Stimulated activated CD8-positive, alpha-beta memory T cell treated with anti-CD3 and anti-CD28 coated beads, Interleukin-7, amount 100 ng/mL, for 1 hour (primary cell): ENCODE measurements around the gene SHROOM3.

Experiments
- DNase-seq, 2 donors: peaks; one replicate each; pipeline ENCODE4 v3.0.0-alpha.2; 2020; ENCODE audit warnings: low read depth in 2 of 2

Gene SHROOM3

DNA sequence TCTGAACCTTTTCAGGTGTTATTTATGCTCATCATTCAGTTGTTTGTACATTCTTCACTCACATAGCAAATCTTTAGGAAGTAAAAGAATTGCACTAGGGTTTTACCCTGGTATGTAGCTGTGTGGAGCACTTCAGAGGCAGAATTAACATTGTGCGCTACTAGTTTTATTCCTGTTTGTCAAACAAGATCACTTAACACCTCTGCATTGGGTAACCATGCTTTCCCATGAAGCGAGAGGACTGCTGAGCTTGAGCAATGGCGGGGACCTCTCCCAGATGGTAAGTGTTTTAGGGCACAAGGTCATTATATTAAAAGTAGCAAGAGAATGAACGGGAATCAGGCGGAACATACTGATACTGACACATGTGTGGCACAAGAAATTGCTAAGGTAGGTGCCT, 59.2 kb downstream of the SHROOM3 start:
- DNase-seq: no peak

DNA sequence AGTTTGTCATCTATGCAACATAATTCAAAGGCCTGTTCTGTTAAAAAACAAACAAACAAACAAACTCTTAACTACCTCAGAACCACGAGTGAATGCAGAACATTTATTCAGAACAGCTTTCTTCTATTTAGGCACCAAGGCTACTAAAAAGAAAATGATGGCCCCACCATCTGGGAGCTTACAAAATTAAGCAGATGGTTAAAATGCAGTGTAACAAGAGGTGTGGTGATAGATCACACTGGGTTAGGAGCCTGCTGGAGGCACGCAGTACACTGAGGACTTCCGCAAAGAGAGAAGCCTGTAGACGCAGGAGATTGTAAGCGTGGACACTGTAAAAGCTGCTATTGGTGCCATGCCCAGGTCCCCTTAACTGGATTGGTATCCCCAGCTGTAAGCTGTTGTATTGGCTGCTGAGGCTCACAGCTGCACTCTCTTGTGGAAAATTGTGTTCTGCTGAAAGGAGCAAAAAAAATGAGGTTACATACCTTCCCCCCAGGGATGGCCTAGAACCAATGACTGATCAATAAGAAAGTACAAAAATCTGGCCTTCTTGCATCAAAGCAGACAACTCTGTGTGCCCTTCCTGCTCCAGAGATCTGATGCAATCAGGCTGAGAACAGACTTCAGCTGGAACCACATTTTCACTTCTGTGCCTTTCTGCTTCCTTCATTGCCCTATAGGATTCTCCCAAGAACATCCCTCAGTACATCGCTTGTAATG, 60.0 kb downstream of the SHROOM3 start:
- DNase-seq: no peak

DNA sequence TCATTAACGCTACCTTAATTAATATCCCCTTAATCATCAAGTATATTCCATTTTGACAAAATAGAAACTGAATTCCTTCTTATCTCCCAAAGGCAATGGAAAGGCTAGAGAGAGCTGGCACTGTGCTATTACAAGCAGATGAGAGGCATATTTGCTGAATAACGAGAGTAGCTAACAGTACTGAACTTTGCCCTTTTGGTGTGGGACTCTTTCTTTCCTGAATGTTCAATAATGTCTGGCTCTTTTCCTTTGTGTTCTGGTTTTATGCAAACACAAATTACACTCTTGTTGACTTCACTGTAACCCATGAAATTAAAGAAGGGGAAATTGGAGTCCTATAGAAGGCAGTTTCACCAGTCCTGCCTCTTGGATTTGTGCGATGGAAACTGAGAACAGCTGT, 63.5 kb downstream of the SHROOM3 start:
- DNase-seq: no peak

DNA sequence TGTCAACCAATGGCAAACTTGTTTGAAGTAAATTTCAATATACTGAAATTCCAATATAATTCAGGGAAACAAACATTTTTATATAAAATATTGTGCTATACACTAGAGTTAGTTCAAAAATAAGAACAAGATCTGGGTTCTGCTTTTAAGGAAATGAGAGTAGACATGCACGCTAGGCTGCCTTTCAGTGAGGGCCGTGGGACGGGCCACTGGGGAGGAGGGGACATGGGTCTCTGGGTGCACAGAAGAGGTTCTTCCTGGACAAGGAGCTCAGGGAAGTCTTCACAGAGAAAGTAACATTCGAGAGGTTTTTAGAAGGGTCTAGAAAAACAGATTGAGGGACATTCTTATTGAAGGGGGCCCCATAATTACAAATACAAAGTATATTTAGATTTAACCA, 64.4 kb downstream of the SHROOM3 start:
- no peak for DNase-seq

DNA sequence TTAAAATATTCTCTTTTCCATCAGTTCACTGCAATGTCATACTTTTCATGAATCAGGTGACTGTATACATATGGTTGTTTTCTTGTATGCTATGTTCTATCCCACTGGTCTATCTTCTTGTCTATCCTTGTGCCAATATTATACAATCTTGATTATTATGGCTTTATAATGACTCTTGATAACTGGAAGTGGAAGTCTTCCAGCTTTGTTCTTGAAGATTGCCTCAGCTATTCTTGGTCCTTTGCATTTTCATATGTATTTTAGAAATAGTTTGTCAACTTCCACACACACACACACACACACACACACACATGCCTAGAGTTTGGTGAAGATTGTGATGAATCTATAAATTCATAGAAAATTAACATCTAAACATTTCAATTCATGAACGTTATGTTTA, 67.9 kb downstream of the SHROOM3 start:
- no peak for DNase-seq

DNA sequence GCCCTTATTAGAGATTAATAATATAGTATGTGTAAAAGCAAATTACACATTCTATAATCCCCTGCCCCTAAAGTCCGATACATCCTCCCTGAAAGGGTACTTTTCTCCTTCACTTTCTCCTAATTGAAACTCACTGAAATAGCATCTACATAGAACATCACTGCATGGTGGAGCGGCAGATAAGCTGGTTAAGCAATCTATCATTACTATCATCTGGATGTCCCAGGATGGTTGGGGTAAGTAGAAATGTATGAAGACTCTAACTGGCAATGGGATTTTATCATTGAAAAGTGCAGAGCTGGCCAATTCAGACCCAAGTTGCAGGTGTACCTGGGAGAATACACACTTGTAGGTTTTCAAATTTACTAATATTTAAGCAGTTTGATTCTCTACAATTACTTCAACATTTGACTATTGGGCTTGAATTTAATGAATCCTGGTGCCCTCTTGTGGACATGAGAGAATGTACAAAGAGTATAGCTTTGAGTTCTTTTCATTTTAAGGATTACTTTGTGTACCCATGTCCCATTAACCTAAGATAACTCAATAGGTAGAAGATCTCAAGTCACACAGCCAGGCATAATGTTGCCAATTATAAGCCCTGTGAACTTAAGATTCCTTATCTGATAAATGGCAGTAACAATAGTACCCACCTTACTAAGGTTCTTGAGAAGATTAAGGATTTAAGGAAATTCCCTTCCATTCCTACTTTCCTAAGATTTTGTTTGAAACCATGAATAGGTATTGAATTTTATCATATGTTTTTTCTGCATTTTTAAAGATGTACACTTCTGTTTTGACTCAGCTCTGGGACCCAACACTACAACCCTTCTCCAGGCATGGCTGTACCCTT, 69.8 kb downstream of the SHROOM3 start:
- no peak for DNase-seq

DNA sequence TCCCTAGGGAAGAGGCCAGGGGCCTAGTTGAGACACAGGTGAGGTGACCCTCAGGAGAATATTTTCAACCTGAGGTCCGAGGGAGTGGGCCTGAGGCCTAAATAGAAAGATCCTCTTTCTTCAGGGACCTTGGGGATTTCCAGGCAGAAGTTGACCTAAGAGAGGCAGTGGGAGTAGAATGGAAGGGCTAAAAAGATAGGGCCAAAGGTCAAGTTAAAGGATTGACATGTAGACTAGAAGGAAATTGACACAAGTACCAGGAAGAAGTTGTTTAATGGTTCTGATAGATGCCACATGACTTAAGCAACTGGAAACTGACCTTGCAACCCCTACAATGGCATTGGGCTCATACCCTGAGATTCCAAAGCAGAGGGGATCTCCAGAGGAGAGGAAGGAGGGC, 76.9 kb downstream of the SHROOM3 start:
- no peak for DNase-seq

DNA sequence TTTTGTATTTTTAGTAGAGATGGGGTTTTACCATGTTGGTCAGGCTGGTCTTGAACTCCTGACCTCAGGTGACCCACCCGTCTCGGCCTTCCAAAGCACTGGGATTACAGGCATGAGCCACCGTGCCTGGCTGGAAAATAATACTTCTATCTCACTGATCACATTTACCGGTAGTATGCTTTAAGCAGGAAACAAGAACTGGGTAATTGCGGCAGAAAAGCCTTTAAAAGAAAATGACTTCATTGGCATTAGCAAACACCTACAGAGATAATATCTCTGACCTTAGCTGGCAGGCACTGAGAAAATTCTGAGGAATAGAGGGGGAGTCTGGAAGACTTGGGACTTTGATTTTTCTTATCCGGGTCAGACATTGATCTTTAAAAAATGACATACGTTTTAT, 78.5 kb downstream of the SHROOM3 start:
- no peak for DNase-seq

DNA sequence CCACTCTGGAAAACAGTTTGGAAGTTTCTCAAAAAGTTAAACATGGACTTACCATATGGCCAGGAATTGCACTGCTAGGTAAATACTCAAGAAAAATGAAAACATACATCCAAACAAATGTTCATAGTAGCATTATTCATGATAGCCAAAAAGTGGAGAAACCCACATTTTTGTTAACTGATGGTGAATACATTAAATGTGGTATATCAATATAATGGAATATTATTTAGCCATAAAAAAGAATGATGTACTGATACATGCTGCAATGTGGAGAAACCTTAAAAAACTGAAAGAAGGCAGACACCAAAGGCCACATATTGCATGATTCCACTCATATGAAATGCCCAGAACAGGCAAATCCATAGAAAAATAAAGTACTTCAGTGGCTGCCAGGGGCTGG, 79.1 kb downstream of the SHROOM3 start:
- DNase-seq: no peak

DNA sequence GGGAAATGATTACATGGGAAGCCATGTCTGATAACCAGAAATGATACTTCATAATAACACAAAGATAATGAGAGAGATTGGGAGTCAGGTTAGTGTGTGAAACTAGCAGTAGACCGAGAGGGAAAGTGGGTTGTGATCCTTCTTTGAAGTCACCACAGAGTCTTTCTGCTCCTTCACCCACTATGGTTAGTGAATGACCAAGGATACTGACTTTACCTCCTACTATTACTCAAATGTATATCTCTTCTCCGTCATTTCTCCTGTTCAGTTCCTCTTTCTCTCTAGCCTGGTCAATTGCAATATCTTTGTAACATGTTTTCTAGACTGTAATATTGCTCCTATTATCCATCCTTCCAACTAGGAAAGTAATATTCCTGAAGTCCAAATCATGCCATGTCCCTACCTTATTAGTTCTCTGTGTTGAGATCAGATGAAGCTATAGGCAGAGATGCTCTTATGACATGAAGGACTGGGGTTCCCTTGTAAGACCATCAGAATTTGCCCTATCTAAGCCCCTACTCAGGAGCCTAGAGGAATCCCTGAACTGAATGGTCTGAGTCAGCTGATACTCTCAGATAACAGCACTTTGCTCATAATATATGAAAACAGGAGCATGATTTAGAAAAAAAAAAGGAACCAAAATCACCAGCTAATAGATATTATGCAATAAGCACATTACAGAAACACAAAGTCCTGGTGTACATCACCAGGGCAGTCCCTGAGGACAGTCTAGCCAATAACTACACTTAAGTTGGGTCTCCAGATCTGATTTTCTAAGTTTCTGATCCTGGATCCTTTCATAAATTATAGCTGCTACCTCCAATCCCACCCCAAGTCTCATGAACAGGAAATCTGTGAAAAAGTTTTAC, 81.2 kb downstream of the SHROOM3 start:
- no peak for DNase-seq

DNA sequence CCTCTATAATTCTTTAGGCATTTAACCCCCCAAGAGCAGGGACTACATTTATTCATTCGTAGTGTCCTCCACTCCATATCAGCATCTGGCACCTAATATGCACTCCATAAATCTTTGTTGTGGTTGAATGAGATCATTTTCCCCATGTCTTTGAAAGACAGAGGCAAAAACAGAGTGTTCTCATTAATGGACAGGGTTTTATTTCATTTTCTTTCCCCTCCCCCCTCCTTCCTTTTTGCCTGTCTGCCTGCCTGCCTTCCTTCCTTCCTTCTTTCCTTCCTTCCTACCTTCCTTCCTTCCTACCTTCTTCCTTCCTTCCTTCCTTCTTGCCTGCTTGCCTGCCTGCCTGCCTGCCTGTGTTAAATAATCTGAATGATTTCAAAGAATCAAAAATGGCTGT, 83.2 kb downstream of the SHROOM3 start:
- DNase-seq: no peak

DNA sequence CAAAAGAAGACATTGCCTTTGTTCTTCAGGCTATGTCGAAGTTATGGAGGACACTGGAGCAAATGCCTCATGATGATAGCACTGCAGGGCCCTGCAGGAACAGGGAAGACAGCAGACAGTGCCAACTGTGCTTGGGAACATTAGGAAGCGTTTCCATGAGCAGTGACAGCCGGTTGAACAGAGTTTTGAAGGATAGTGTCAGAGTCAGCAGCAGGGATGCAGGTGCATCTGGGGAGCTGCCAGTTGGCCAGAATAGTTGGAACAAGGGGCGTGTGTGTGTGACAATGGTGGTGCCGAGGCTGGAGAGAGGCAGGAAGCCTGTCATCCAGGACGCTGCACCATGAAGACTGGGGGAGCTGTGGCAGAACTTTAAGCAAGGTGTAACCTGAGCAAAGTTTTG, 88.6 kb downstream of the SHROOM3 start:
- no peak for DNase-seq

DNA sequence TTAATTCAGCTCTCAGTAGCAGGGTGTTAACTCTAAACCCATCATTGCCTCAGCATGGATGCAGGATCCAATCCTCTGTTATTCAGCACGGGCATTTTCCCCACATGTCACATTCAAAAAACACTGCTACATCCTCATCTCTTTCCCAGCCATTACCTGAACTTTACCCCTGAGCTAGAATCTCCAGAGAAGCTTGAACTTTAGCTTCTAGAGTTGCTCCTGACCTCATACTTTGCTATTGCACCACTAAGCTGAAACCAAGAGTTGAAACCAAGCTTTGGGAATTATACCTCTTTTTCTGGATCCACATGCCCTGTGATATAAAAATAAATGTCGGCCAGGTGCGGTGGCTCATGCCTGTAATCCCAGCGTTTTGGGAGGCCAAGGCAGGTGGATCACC, 90.7 kb downstream of the SHROOM3 start:
- no peak for DNase-seq

DNA sequence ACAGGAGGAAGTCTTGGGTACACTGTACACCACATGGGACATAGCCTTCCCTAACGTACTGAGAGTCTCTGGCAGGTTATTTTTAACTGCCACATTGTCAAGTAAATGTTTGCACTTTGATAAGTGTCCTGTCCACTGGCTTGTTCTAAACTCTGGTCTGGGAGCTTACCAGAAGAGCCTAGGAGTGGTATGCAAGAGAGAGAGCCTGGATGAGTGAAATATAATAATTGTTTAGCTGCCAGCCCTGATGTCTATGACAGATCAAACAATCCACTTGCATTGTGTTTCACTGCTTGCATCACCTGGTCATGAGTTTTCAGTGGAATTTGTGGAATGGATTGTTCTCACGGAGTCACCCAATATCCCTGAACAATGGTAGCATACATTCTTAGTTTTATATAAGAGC, 91.6 kb downstream of the SHROOM3 start:
- no peak for DNase-seq

DNA sequence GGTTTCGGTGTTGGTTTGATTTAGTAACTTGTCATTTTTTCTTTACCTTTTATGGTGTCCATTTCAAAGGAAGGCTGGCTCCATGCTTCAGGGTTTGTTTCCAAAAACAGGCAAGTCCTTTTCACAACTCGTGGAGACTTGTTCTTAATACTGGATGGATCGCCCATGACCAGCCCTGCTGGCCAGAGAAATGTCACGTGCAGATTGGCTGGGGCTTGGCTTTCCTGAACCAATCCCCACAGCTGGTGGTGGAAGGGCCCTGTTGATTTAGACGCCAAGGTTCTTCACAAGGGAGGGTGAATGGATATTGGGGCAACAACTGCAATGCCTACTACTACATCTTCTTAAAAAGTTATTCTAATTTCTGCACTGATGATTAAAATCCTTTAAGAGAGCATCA, 92.6 kb downstream of the SHROOM3 start:
- DNase-seq: no peak

DNA sequence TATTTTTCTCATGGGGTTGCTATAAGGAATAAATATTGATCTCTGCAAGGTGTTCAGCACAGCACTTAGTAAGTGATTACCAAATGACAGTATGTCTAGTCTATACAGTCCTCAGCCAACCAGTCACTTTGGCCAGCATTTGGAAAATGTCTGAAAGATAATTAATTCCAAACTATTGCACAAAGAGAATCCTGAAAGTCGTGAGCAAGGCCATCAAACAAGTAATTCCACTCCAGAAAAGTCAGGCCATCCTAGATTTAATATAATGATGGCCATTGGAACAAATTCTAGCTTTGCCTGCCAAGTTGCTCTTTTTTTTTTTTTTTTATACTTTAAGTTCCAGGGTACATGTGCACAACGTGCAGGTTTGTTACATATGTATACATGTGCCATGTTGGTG, 96.6 kb downstream of the SHROOM3 start:
- DNase-seq: no peak

DNA sequence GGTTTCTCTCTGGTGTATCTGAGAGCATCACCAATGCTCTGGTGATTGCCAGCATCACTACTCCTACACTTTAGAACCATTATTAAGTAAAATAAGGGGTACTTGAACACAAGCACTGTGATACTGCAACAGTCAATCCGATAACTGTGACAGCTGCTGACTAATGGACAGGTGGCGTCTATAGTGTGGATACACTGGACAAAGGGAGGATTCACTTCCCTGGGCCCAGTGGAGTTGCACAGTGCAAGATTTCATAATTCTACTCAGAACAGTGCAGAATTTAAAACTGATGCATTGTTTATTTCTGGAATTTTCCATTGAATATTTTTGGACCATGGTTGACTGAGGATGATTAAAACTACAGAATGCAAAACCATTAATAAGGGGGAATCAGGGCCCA, 97.8 kb downstream of the SHROOM3 start:
- no peak for DNase-seq

DNA sequence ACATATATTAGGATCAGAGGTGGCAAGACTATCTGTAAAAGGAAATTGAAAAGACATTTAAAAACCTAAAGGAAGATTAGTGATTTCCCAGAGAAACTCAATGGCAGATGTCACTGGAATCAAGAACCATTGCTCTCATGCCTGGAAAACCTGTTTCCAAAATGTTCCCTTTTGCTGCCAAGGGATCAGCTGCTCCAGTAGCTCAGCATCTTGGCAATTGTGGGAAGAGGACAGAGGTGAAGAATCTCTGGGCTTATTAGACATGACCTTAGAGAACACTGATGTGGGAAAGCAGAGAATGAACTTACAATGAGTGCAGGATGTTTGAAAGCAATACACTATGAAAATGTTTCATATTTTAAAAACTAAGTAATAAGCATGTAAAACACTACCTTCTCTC, 98.3 kb downstream of the SHROOM3 start:
- no peak for DNase-seq

DNA sequence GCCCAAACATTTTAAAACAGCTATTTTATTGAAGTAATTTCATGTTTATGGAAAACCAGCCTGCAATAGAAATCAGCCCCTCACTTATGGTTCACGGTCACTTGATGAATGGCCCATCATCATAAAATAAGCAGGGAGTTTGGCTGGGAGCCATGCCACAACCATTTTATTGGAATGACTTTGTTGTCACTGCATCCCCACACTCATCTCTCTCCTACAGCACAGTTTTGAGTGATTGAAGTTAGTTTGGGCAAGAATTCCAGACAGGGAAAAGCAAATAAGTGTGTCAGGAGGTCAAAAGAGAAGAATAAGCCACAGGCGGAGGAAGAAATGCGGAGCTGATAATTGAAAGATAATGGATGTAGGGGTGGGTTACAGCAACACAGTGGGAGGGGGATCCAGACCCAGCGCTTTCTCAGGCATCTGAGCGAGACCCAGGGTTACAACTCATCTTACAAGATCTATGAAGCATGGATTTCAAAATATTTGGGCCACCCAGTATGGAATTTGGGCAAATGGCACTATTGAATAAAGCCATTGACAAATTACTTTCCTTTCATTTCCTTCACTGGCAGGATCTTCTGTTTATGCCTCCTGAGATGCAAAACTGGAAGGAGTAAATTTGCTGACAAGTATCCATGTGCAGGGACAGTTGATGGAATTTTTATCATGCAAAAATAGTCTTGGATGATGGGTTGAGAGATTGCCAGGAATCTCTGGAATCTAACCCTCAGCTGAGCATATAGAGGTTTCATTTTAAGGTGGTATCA, 100.8 kb downstream of the SHROOM3 start:
- DNase-seq: no peak

DNA sequence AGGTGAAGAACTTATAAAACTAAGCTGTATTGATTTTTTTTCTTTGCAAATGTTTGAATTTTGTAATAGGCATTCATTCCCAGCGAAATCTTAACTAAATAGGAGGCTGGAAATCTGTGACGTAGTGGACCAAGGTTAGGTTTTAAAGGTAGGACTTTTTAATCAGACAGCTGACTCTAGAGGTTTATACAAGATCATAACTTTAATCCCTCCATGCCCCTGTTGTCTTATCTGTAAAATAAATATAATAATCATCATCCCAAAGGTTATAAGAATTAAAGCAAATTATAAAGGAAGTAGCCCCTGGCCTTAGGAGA, 101.3 kb downstream of the SHROOM3 start:
- no peak for DNase-seq

DNA sequence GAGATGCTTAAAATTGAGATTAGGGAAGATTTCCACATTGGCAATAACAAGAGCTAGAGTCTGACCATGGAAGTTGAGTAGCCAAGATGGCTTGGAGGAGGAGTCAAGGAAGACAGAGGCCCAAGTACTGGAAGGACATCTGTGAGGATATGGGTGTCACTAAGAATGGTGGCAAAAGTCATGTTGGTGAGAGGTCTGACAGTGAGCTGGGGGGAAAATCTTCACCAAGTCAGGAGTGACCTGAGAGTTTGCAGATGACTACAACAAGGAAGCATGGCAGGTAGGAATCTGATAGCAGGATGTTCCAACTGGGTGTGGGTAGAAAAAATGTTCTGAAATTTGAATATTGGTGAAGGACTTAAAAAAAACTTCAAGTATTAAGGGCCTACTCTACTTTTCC, 103.3 kb downstream of the SHROOM3 start:
- no peak for DNase-seq

DNA sequence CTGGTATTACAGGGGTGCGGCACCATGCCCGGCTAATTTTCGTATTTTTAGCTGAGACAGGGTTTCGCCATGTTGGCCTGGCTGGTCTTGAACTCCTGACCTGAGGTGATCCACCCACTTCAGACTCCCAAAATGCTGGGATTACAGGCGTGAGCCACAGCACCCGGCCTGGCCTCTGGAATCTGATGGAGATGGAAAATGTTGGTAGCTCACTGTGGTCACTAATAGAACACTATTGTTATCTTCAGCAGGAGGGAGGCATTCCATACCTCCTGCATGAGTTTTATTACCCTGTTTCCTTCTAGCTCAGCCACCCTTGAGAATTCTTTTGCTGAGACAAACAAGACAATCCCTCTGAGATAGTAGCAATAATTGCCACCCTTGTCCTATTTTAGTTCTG, 105.0 kb downstream of the SHROOM3 start:
- DNase-seq: no peak
